LHCN-M2 (cell line): ENCODE data around the gene RNASE12. TPM values are rescaled to one million over a fixed set of nuclear protein-coding genes. Genes with fewer than 3 reads are reported as not detected.
"Not testable (repeated sequence)": the region's sequence is repeated elsewhere in the genome, so short reads cannot be mapped to it uniquely, and the experiment has no call there.

Experiments
- DNase-seq: peaks from one replicate; pipeline ENCODE4 v3.0.0-alpha.2; 2012; ENCODE audit warnings: low read depth
- total RNA-seq: library from RNA; depleted of rRNA; stranded (reverse); fragments of >200 nt; gene quantifications from 2 replicates; pipeline ENCODE4 v1.2.3, GENCODE V29; 2014

Gene RNASE12
- total RNA-seq, 1 experiment from 2014 or later = not detected

- no peak for DNase-seq
These were observed 23.1 kb upstream of the RNASE12 start for GRCh38 chr14:20614038-20614840.

GRCh38 chr14:20613094-20614037 lies 22.2 kb upstream of the RNASE12 start:
- peak; percentile 98 for DNase-seq

- no peak for DNase-seq
These were observed 21.2 kb upstream of the RNASE12 start for GRCh38 chr14:20612403-20612802.

GRCh38 chr14:20611277-20611676 lies 20.1 kb upstream of the RNASE12 start:
- DNase-seq = no peak

GRCh38 chr14:20610002-20610765 lies 19.0 kb upstream of the RNASE12 start:
- peak; percentile 81 for DNase-seq

GRCh38 chr14:20609215-20610001 lies 18.2 kb upstream of the RNASE12 start:
- DNase-seq = peak; percentile 88

- no peak for DNase-seq
These were observed 17.4 kb upstream of the RNASE12 start for GRCh38 chr14:20608383-20609110.

- no peak for DNase-seq
These were observed 16.4 kb upstream of the RNASE12 start for GRCh38 chr14:20607617-20608016.

- DNase-seq = no peak
These were observed 15.7 kb upstream of the RNASE12 start for GRCh38 chr14:20606902-20607242.

- peak; percentile 32 for DNase-seq
These were observed 15.2 kb upstream of the RNASE12 start for GRCh38 chr14:20606190-20606901.

GRCh38 chr14:20603813-20604690 lies 12.9 kb upstream of the RNASE12 start:
- DNase-seq = no peak

- DNase-seq = no peak
These were observed 11.4 kb upstream of the RNASE12 start for GRCh38 chr14:20602583-20602982.

GRCh38 chr14:20601522-20601921 lies 10.3 kb upstream of the RNASE12 start:
- DNase-seq = no peak

GRCh38 chr14:20597108-20597507 lies 5.9 kb upstream of the RNASE12 start:
- no peak for DNase-seq

- not testable (repeated sequence) for DNase-seq
These were observed 4.5 kb upstream of the RNASE12 start for GRCh38 chr14:20595726-20596125.

- no peak for DNase-seq
These were observed 1.4 kb upstream of the RNASE12 start for GRCh38 chr14:20592574-20592973.

GRCh38 chr14:20587489-20588154 lies 3.6 kb downstream of the RNASE12 start, which contains the start of gene RNASE11:
Gene RNASE11, minus strand, starts transcription at chr14:20588001.
- DNase-seq = no peak

- DNase-seq = no peak
These were observed 7.3 kb downstream of the RNASE12 start for GRCh38 chr14:20583908-20584307.
